Measurements from ENCODE around the gene LHFPL6. TPM values are rescaled to one million over a fixed set of nuclear protein-coding genes. Genes with fewer than 3 reads are reported as not detected.

The LHFPL6 gene
- polyA plus RNA-seq, 3 donors: 0.14 to 0.59 (median 0.46) TPM

DNA sequence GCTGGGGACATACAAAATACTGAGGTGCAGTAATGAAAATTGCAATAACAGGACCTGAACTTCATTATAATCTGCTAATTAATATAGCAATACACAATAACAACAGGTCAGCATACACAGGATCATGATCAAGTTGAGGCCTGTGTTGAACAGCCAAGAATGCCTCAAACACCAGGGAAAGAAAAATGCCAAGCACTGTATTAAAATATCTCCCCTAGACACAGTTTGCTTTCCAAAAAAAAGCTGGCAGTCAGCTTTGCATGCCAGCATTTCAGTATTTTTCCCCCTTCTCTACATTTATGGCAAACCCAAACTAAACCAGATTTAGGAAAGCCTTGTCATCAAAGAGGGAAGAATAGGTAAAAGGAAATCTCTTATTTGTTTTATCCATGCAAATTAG is 226.9 kb downstream of the LHFPL6 start:
- intact Hi-C loops (cut with micrococcal nuclease): loop anchor here in 1 of 2 donors (10.0 kb wide), 1 partner anchor 109 kb away; no protein-coding TSS in a partner anchor
- H3K36me3 Mint-ChIP-seq: no peaks in the 10 kb centered on the region
- H4K20me1 ChIP-seq (ENCODE audit: insufficient read depth, low read length): no peaks in the 10 kb centered on the region
- no peaks in the 10 kb centered on the region for H3K27me3 ChIP-seq (ENCODE audit: control insufficient read depth in 2 of 2, insufficient read depth in 2 of 2, low read length in 2 of 2)
- H3K4me1 ChIP-seq (ENCODE audit: control insufficient read depth in 1 of 2, insufficient read depth in 2 of 2, low read length in 2 of 2): no peaks in the 10 kb centered on the region
- no peak overlapping the region for H3K27ac ChIP-seq (ENCODE audit: low read depth in 1 of 2, low read length in 2 of 2)
- H3K4me1 Mint-ChIP-seq: no peaks in the 10 kb centered on the region
- TF ChIP-seq, protein P1, sequence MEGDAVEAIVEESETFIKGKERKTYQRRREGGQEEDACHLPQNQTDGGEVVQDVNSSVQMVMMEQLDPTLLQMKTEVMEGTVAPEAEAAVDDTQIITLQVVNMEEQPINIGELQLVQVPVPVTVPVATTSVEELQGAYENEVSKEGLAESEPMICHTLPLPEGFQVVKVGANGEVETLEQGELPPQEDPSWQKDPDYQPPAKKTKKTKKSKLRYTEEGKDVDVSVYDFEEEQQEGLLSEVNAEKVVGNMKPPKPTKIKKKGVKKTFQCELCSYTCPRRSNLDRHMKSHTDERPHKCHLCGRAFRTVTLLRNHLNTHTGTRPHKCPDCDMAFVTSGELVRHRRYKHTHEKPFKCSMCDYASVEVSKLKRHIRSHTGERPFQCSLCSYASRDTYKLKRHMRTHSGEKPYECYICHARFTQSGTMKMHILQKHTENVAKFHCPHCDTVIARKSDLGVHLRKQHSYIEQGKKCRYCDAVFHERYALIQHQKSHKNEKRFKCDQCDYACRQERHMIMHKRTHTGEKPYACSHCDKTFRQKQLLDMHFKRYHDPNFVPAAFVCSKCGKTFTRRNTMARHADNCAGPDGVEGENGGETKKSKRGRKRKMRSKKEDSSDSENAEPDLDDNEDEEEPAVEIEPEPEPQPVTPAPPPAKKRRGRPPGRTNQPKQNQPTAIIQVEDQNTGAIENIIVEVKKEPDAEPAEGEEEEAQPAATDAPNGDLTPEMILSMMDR (IDR thresholded peaks at IDR 0.05): no peak
- no peaks in the 10 kb centered on the region for H3K36me3 ChIP-seq (replicated peaks in 1 of 2; ENCODE audit: control insufficient read depth in 1 of 2, insufficient read depth in 2 of 2, low read length in 2 of 2)
- peaks cover 0 to 3% (median 2%) of the 10 kb centered on the region in 3 donors for H3K27me3 Mint-ChIP-seq (ENCODE audit: low read depth in 3 of 3)
- no peak overlapping the region for H2AFZ ChIP-seq (ENCODE audit: insufficient read depth, low read depth, low read length, poor library complexity, severe bottlenecking)
- no peak overlapping the region for H3K4me3 Mint-ChIP-seq
- peaks cover 0 to 6% (median 0%) of the 10 kb centered on the region in 7 donors for H3K9me3 Mint-ChIP-seq
- H3K4me3 ChIP-seq (replicated peaks in 1 of 3; ENCODE audit: low read depth in 2 of 3, low read length in 3 of 3): no peak overlapping the region
- no peaks in the 10 kb centered on the region for H3K79me2 ChIP-seq (ENCODE audit: insufficient read depth, low read length)
- H3K27ac Mint-ChIP-seq: no peak overlapping the region
- no peak overlapping the region for H3K9ac ChIP-seq (ENCODE audit: insufficient read depth, low read length, poor library complexity, severe bottlenecking)
- H3K4me2 ChIP-seq (replicated peaks; ENCODE audit: extremely low read depth, low read length, poor library complexity, severe bottlenecking): no peak overlapping the region
- DNase-seq: no peak
- no peaks in the 10 kb centered on the region for H3K9me3 ChIP-seq (replicated peaks in 1 of 2; ENCODE audit: control insufficient read depth in 1 of 2, insufficient read depth in 1 of 2, low read length in 2 of 2)

DNA sequence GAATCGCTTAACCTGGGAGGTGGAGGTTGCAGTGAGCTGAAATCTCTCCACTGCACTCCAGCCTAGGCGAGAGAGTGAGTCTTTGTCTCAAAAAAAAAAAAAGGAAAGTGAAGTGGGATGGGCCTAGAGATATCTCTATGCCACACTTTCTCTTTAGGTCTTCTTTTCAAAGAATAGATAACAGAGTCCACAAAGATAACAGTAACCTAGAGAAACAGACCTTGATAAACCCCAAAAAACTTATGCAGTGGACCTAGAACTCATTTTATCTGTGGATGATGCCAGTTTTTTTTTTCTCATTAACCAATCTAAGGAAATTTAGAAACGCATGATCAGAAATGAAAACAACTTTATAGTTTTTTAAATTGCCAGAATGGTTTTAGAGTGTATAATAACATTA is 227.4 kb downstream of the LHFPL6 start:
- Mint-ChIP-seq H3K27ac (no peak overlapping the region), H3K4me1 (no peaks in the 10 kb centered on the region), H3K4me3 (no peak overlapping the region), H3K9me3 (peaks cover 0 to 5% (median 0%) of the 10 kb centered on the region in 7 donors), H3K27me3 (ENCODE audit: low read depth in 3 of 3) (peaks cover 0 to 5% (median 2%) of the 10 kb centered on the region in 3 donors), H3K36me3 (no peaks in the 10 kb centered on the region)
- Histone ChIP-seq H3K4me2 (replicated peaks; ENCODE audit: extremely low read depth, low read length, poor library complexity, severe bottlenecking) (no peak overlapping the region), H3K27ac (ENCODE audit: low read depth in 1 of 2, low read length in 2 of 2) (no peak overlapping the region), H3K27me3 (ENCODE audit: control insufficient read depth in 2 of 2, insufficient read depth in 2 of 2, low read length in 2 of 2) (no peaks in the 10 kb centered on the region), H3K4me3 (replicated peaks in 1 of 3; ENCODE audit: low read depth in 2 of 3, low read length in 3 of 3) (no peak overlapping the region), H3K79me2 (ENCODE audit: insufficient read depth, low read length) (no peaks in the 10 kb centered on the region), H3K36me3 (replicated peaks in 1 of 2; ENCODE audit: control insufficient read depth in 1 of 2, insufficient read depth in 2 of 2, low read length in 2 of 2) (no peaks in the 10 kb centered on the region), H4K20me1 (ENCODE audit: insufficient read depth, low read length) (no peaks in the 10 kb centered on the region), H3K4me1 (ENCODE audit: control insufficient read depth in 1 of 2, insufficient read depth in 2 of 2, low read length in 2 of 2) (no peaks in the 10 kb centered on the region), H2AFZ (ENCODE audit: insufficient read depth, low read depth, low read length, poor library complexity, severe bottlenecking) (no peak overlapping the region), H3K9me3 (replicated peaks in 1 of 2; ENCODE audit: control insufficient read depth in 1 of 2, insufficient read depth in 1 of 2, low read length in 2 of 2) (no peaks in the 10 kb centered on the region), H3K9ac (ENCODE audit: insufficient read depth, low read length, poor library complexity, severe bottlenecking) (no peak overlapping the region)
- intact Hi-C loops (cut with micrococcal nuclease): loop anchor here in 1 of 2 donors (10.0 kb wide), 1 partner anchor 109 kb away; no protein-coding TSS in a partner anchor
- TF ChIP-seq, protein P1 (IDR thresholded peaks at IDR 0.05): no peak
- no CpG with 5 or more reads among the region's 3 CpGs for WGBS (ENCODE audit: insufficient coverage)
- DNase-seq: no peak

Data from CD14-positive monocyte (primary cell).